HTERT RPE-1 (cell line): ENCODE data around the gene KIDINS220.

Experiments used
- in situ Hi-C: fragments of 300-500 bp; cut with MboI; formaldehyde crosslinking; loops from 4 replicates; pipeline ENCODE4 v1.14.3; 2020; ENCODE audit warnings: low sequenced_read_pairs

KIDINS220 gene

DNA sequence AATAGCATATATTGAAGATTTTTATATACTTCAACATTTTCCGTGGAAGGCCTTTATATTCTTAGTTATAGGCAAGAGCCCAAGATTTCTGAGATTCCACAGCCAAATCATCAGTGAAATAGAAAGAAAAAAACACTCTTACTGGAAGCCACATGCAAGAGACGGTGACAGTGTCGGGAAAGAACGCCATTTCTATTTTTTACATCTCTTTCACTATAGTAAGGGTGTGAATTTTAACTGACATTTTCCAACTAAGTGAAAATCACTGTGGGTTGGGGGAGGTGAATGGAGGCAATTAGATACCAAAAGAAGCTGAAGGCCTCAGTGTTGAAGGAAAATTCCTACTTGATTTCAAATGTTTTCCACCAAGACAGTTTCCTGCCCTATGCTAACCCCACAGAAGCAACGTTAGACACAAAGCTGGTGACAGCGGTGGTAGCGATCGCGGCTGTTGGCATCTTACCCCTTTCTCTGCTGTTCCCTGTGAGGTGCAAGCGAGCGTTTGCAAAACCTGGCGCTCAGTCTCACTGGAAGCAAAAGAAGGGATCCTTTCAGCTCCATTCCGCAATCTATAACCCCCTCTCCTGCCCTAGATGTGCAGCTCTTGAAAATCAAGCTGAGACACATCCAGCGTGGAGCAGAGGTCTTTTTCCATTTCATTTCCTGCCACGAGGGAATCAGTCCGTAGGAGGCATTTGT lies 135.6 kb downstream of the KIDINS220 start:
- in situ Hi-C loops, result no loop called here

DNA sequence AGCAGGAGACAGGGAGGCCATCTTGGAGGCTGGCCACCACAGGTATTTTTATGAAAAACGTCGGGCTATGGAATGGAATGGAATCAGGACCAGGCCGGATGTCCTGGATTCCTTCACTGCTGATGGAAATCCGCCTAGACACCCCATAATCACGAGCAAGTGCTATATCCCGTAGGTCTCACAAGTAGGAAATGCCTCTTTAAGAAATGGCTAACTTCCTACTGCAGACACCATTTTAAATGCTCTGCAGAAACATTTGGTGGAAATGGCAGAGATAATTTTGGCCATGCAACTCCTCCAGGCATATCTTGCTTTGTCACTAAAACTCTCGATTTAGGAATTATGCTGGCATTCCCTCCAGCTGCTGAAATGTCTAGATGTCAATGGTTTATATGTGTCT lies 137.6 kb downstream of the KIDINS220 start:
- in situ Hi-C loops, result no loop called here

DNA sequence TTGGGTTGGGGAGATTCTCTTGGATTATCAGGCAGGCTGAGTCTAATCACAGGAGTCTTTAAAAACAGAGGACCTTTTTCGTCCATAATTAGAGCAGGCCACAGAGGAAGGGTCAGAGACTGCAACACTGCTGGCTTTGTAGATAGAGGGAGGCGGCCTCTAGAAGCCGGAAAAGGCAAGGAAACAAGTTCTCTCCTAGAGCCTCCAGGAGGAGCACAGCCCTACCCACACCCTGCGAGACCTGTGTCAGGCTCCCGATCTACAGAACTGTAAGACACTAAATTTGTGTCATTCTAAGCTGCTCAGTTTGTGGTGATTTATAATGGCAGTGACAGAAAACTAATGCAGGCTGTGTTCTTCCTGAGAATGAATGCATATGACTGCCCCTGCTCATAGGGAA lies 140.2 kb downstream of the KIDINS220 start:
- in situ Hi-C loops, result no loop called here

DNA sequence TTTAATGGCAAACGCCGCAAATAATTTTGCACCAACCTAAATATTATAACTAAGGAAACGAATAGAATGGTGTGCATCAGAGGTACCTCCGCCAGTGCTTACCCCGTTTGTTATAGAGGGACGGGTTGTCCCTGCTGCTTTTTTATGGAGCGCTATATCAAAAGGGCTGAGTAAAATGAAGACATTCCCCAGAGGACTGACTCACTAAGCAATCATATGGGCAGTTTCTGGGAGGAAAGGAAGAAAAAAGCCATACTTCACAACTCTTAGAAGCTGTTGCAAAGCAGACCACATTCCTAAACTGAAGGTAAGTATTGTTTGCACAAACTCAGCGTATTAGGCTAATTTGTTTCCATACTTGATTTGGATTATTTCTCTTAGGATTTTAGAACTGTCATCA lies 142.7 kb downstream of the KIDINS220 start:
- in situ Hi-C loops, result no loop called here

DNA sequence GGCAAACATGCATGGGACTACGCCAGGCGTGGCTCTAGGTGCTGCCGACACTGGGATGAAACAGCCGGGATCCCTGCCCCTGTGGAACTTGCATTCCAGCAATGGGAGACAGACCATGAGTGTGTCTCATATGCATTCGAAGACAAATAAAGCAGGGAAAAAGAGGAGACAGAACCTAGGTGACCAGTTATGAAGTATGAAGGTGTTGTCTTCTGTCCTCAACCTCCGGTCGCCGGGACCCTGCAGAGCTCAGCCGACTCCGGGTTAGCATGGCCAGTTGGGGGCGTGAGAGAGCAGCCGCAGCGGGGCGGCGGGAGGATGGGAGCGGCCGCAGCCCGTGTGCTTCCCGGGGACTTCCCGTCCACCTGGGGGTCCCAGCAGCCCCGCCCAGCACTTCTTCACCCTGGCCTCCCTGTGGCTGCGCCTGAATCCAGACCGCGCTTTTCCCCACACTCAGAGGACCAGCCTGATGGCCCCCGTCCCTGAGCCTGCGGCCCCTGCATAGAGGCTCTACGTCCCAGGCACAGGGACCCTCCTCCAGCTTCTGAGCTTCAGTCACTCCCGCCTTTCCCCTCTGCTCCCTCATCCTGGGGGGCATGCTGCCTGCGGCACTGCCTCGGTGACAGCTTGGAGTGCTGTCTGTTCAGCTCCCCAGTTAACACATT lies 144.1 kb downstream of the KIDINS220 start:
- in situ Hi-C loops, result no loop called here

- in situ Hi-C loops, result no loop called here
These were observed 144.6 kb downstream of the KIDINS220 start for GRCh38 chr2:8692783-8693156.

DNA sequence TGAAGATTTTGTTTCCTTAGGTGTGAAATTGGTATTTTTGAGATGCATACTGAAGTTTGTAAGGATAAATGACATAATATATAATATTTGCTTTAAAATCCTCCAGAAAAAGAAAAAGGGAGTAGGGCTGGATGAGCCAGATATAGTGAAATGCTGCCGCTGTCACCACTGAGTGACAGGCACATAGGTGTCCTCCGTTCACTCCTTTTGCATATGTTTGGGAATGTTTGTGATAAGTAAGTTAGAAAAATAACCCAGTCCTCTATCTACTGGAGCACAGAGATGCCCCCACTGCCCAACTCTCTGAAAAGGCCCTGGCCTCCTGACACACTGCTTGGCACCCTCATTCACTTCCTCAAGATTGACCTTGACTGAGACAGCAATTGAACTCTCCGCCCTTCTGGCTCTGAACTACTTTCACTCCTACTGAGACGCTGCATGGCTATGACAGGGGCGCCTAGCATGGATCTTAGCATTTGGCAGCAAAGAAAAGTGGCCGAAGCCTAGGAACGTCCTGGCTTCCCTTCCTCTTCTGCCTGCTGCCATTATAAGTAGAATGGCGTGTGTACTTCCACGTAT lies 145.5 kb downstream of the KIDINS220 start:
- in situ Hi-C loops, result no loop called here

GRCh38 chr2:8685697-8686358 lies 151.6 kb downstream of the KIDINS220 start:
- in situ Hi-C loops, result no loop called here

DNA sequence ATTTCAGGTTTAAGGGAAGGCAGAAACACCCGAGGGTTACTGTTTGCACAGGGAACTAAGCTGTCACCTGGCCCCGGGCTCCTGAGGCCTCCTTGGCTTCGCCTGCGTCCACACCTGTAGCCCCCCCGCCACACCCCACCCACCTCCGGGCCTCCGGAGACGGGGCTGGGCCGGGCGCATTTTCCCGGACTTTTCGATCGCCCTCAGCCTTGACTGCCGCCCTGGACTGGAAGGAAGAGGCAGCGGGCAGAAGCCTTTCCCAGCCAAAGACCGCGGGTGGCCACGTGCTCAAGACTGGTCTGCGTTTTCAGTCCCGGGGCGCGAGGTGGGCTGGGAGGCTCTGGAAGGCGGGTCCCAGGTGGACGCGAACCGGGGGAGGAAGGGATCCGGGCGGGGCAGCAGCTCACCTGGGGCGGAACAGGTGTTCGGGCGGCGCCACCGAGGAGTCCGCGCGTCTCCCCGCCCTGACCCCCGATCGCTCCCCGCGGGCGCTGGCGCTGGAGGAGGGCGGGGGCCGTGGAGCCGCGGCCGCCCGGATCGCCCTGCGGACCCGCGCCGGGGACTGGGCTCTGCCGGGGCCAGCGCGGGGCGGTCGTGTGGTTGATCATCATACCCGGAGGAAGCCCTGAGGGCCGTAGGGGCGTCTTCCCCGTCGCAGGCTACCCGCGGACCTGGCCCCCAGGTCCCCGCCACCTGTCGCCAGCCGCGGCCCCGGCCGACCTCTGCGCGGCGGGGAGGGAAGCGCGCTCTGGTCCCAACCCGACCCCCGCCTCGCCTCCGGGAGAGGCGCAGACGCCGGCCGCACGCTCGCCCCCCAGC lies 152.3 kb downstream of the KIDINS220 start:
- in situ Hi-C loops, result no loop called here

- in situ Hi-C loops, result no loop called here
These were observed 152.9 kb downstream of the KIDINS220 start for GRCh38 chr2:8684540-8684877.

DNA sequence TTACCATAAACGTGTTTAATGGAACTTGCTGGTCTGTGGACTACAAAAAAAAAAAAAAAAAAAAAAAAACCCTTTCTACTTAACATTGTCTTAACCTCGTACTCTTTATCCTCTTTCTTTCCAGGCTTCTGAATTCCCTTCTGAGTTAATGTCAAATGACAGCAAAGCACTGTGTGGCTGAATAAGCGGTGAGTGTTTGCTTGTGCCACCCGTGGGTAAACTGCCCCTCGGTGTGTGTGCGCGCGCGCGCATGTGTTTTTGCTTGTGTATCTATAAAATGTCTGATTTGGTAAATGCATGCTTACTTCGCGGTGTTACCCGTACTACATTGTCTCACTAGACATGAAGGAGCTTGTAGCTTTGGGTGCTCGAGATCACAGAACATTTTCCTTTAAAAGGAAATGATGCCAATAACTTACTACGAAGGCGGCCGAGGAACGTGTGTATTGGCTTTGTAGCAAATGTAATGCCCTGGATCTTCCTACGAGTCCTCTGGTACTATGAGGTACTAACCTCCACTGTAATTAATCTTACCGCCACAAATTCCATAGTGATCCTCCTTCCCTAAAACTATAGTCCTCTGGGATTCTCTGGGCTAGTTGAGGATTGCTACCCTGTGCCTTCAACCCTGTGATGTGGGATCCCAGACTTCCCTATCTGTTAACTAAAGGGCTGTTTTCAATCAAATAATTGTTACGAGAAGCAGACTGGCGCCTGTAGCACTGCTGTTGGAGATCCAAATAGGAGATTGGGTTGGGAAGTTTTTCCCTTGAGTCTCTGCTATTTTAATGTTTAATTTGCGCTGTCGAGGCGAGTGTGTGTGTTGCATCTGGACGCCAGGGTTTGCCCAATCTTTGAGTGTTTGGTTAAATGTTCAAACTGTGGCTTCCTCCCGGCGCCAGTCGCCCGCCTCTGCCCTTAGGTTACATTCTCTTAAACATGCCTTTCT lies 154.4 kb downstream of the KIDINS220 start:
- in situ Hi-C loops, result no loop called here

DNA sequence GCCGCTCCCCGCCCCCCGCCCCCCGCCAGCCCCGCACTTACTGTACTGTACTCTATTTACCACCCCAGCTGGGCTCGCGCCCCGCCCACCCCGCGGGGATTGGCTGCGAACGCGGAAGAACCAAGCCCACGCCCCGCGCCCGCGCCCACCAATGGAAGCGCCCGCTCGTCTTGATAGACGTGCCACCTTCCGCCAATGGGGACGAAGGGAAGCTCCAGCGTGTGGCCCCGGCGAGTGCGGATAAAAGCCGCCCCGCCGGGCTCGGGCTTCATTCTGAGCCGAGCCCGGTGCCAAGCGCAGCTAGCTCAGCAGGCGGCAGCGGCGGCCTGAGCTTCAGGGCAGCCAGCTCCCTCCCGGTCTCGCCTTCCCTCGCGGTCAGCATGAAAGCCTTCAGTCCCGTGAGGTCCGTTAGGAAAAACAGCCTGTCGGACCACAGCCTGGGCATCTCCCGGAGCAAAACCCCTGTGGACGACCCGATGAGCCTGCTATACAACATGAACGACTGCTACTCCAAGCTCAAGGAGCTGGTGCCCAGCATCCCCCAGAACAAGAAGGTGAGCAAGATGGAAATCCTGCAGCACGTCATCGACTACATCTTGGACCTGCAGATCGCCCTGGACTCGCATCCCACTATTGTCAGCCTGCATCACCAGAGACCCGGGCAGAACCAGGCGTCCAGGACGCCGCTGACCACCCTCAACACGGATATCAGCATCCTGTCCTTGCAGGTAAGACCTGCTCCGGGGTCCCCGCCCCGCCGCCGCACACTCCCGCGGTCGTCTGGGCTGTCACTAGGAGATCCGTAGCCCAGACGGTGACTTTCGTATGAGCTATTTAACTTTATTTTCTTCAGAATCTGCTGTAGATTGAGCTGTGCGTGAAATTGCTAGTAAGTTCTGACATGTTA lies 155.4 kb downstream of the KIDINS220 start, which contains the start of gene ID2:
Gene ID2, plus strand, starts transcription at position 271 of the 907 bp plus-strand sequence. Its CDS starts 110 bp downstream, at position 381.
- in situ Hi-C loops, result no loop called here

- in situ Hi-C loops, result no loop called here
These were observed 156.3 kb downstream of the KIDINS220 start for GRCh38 chr2:8680822-8681760.

DNA sequence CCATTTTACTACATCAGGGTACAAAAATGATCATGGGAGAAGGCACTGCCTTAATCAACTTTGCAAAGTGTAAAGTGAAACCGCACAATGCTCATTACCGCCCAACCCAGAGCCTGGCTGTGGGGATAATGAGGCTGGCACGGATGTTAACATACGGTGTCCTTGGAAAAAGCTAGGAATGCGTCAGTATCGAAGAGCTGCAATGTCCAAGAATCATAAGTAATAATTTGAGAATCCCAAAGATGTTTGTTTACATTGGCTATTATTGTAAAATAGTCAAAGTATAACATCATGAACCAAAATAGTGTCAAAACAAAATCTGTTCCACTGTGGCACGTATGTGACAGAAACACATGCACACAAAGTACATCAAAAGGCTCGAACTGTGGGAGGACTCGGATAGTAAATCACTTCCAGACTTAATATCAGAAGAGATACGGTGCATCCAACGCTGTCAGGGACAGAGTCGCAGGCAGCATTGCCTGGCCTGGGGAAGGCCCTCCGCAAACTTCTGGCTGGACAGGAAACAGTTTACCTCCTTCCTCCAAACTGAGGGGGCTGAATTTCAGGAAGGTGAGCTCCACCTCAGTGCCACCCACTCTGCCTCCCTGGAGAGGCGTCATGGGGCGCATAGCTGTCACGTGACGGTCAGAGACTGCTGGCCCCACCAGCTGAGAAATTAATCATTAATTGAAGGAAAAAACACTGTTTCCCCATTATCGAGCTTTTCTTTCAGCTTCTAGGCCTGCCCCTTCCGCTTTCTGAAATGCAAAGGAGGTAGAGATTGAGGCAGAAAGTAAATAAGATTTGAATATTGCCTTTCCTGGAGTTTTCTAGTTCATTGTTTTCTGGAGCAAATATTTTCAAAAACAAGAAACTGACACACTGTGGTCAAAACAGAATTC lies 157.3 kb downstream of the KIDINS220 start:
- in situ Hi-C loops, result no loop called here

DNA sequence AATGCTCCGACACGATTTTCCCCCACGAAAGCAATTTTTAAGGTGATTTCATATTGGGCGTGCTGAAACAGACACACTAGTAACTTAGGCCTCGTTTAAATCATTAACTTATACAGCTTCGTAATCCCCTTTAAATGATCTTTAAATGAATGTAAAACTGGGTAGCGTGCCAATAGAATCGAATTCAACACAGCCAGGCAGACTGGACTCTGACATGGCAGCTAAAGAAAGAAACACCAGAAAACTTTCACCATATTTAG lies 157.9 kb downstream of the KIDINS220 start:
- in situ Hi-C loops, result no loop called here
